ENCODE results near the gene REPS1.

- no peak for TF ChIP-seq CTCF (conservative IDR thresholded peaks at IDR 0.05; ENCODE audit: low read depth, low read length)
- TF ChIP-seq EZH2 (IDR thresholded peaks at IDR 0.05; ENCODE audit: low read length, unreplicated experiment) = no peak
- no peak for TF ChIP-seq EZH2phosphoT487 (IDR thresholded peaks at IDR 0.05; ENCODE audit: borderline replicate concordance, low read length)
Measured at GRCh38 chr6:139029470-139030227, 41.6 kb upstream of the REPS1 start.

Data from PC-3 (cell line).